Spinal cord (tissue), 10 donors: ENCODE results near the gene GCNT2. TPM values are rescaled to one million over a fixed set of nuclear protein-coding genes. Genes with fewer than 3 reads are reported as not detected.

ENCODE experiments used
- DNase-seq, 6 donors: peaks; one replicate each; pipeline versions ENCODE4 v3.0.0 to v3.0.0-alpha.2; 2013 to 2015; ENCODE audit warnings: low spot score in 6 of 6, low read depth in 4 of 6
- H3K27ac ChIP-seq: one replicate; pipeline ENCODE4 v1.5.1; 2013; ENCODE audit warnings: low read depth, low read length, control low read depth
- H3K27me3 ChIP-seq: one replicate; pipeline ENCODE4 v1.6.1; 2013; ENCODE audit warnings: low read length; ENCODE audit not compliant: control insufficient read depth, insufficient read depth
- H3K36me3 ChIP-seq: one replicate; pipeline ENCODE4 v1.6.1; 2013; ENCODE audit warnings: low read length; ENCODE audit not compliant: control insufficient read depth, insufficient read depth
- H3K4me1 ChIP-seq: one replicate; pipeline ENCODE4 v1.6.1; 2013; ENCODE audit warnings: low read length; ENCODE audit not compliant: control insufficient read depth, insufficient read depth
- H3K4me3 ChIP-seq: one replicate; pipeline ENCODE4 v1.5.1; 2013; ENCODE audit warnings: low read depth, low read length, control low read depth
- H3K9me3 ChIP-seq: one replicate; pipeline ENCODE4 v1.6.1; 2013; ENCODE audit warnings: low read length; ENCODE audit not compliant: control insufficient read depth, insufficient read depth
- WGBS: methylation state at CpG from one replicate; pipeline ENCODE4 v1.1.5; 2013; ENCODE audit warnings: missing lambda C conversion rate; ENCODE audit not compliant: insufficient coverage; 5-methylcytosine and 5-hydroxymethylcytosine counted together
- polyA plus RNA-seq, 2 donors: library from polyadenylated mRNA; unstranded; fragments of 120-200 nt; gene quantifications; one replicate each; pipeline ENCODE4 v1.2.1, GENCODE V29; 2013; ENCODE audit not compliant: insufficient read length in 2 of 2
- total RNA-seq, 2 donors: library from RNA; depleted of rRNA in 1 of 2; stranded (reverse); fragments of 120-200 nt in 1 of 2; fragments of >200 nt in 1 of 2; gene quantifications; one replicate each; pipeline versions ENCODE4 v1.2.3 to v1.2.4, GENCODE V29; 2013 to 2014
- donor health status: healthy.

The GCNT2 gene
- total and polyA plus RNA-seq, 4 donors = 7.9 to 28.8 (median 13.2) TPM

DNA sequence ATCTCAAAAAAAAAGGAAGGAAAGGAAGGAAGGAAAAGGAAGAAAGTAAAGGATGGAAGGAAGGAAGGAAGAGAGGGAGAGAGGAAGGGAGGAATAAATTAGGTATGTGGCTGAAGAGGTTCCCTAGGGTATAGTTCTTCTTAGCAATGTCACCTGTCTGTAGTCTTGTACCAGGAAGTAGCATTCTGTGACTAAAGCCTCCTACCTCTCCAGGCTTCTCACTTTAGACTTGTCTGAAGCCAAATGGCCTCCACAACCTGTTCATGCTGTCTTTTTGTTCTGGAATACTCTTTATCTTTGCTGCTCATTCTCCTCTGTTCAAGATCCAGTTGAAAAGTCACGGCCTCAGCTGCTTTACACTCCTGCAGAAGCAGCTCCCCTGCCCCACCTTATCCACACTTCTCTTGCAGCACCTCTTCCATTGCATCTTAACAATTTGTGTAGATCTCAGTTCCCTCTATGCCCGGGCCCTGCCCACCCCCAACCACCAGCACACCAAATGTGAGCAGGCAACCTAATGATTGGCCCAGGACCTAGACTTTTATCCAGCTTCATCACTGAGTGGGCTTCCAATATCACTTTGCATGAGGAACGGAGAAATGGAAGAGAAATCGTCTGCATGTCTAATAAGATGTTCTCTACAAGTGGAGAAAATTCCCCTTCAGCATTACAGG lies 19.1 kb downstream of the GCNT2 start:
- Histone ChIP-seq H3K27ac (no peak overlapping the region), H3K4me1 (no peaks in the 10 kb centered on the region), H3K27me3 (no peaks in the 10 kb centered on the region), H3K9me3 (no peaks in the 10 kb centered on the region), H3K4me3 (no peak overlapping the region), H3K36me3 (no peaks in the 10 kb centered on the region)
- DNase-seq = no peak
- 90% methylated on average over 2 of the region's 4 CpGs for WGBS

DNA sequence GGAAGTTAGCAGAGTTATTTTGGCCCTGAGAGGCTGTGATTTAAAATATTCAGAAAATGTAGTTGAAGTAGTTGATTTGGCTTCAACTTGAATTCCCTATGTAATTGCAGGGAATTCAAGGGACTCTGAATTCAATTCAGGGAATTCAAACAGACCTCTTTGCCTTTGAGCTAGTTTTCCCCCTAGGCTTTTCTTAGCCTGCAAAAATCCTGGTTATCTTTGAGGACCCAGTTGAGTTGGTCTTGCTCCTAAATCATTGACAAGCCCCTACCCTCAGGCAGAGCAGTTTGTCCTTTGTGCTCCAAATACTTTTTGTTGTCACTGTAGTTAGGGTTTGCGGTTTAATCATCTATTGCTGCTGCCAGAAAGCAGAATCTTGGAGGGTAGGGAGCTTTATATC lies 20.4 kb downstream of the GCNT2 start:
- no peak for DNase-seq
- WGBS = no CpG with 5 or more reads among the region's 1 CpG
- Histone ChIP-seq H3K27ac (no peak overlapping the region), H3K36me3 (no peaks in the 10 kb centered on the region), H3K4me1 (no peaks in the 10 kb centered on the region), H3K27me3 (no peaks in the 10 kb centered on the region), H3K4me3 (no peak overlapping the region), H3K9me3 (no peaks in the 10 kb centered on the region)

DNA sequence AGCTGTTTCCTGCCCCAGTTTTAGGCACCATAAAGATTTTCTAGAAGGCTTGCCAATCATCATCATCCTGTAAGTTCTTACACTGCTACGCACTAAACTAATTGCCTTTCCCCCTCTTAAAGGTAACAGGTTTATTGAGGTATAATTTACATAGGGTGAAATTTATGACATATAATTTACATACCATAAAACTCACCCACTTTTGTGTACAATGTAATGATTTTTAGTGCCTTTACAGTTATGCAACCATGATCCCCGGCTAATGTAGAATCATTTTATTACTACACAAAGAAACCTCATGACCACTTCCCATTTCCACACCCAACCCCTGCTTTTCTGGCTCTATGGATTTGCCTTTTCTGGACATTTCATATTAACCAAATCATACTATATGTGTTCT lies 21.1 kb downstream of the GCNT2 start:
- Histone ChIP-seq H3K4me1 (no peaks in the 10 kb centered on the region), H3K27ac (no peak overlapping the region), H3K9me3 (no peaks in the 10 kb centered on the region), H3K36me3 (no peaks in the 10 kb centered on the region), H3K4me3 (no peak overlapping the region), H3K27me3 (no peaks in the 10 kb centered on the region)
- DNase-seq = no peak
- 38% methylated on average over 1 of the region's 2 CpGs for WGBS

DNA sequence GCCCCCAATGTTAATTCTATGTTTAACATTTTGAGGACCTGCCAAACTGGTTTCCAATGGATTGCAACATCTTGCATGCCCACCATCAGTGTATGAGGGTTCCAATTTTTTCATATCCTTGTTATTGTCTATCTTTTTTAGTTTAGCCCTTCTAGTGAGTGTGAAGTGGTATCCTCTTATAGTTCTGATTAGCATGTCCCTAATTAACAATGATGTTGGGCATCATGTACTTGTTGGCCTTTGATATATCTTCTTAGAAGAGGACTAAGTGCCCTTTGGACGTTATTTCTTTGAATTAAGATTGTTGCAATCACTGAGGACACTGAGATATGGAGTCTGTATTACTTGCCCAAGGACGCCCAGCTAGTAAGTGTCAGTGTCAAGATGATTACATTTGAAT lies 22.3 kb downstream of the GCNT2 start:
- DNase-seq = no peak
- Histone ChIP-seq H3K9me3 (no peaks in the 10 kb centered on the region), H3K4me3 (no peak overlapping the region), H3K27me3 (no peaks in the 10 kb centered on the region), H3K4me1 (no peaks in the 10 kb centered on the region), H3K36me3 (no peaks in the 10 kb centered on the region), H3K27ac (no peak overlapping the region)
- 96% methylated on average over 2 of the region's 2 CpGs for WGBS

DNA sequence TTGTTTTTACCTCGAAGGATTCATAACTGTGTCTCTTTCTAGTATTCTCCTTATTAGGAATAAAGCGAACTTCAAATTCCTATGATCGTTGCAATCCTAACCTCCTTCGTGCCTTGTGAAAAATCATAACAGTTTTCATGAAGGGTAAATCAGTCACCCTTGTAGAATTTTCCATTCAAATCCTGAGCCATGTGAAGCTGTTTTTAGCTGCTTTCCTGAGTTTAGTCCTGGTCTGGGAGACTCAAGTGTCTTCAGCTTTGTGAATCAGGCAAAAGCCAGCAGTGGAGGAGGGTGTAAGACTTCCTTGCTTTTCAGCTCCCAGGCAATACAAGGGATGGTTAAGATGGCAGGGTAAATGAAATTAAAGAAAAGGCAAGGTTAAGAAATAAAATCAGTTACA lies 24.3 kb downstream of the GCNT2 start:
- DNase-seq = no peak
- no peak overlapping the region for H3K4me3 ChIP-seq
- H3K9me3 ChIP-seq = no peaks in the 10 kb centered on the region
- no peaks in the 10 kb centered on the region for H3K27me3 ChIP-seq
- H3K36me3 ChIP-seq = no peaks in the 10 kb centered on the region
- no peaks in the 10 kb centered on the region for H3K4me1 ChIP-seq
- 100% methylated on average over 1 of the region's 4 CpGs for WGBS
- no peak overlapping the region for H3K27ac ChIP-seq

DNA sequence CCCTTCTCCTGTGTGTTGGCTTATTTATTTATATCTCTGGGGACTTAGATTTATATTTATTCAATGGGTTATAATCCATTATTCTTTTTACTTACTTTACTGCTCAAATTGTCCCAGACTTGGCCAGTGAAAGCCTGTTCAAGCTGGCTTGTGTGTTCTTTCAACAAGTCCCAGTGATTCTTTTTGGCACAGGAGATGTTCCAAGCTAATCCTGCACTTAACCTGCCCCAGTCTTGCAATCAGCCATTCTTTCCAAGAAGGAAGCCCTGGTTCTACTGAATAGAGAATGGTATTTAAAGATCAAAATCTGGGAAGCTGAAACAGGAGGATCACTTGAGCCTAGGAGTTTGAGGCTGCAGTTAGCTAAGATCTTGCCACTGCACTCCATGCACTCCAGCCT lies 26.7 kb downstream of the GCNT2 start:
- no peak overlapping the region for H3K27ac ChIP-seq
- no peak overlapping the region for H3K4me3 ChIP-seq
- H3K9me3 ChIP-seq = no peaks in the 10 kb centered on the region
- DNase-seq = no peak
- H3K4me1 ChIP-seq = no peaks in the 10 kb centered on the region
- H3K36me3 ChIP-seq = no peaks in the 10 kb centered on the region
- no peaks in the 10 kb centered on the region for H3K27me3 ChIP-seq

DNA sequence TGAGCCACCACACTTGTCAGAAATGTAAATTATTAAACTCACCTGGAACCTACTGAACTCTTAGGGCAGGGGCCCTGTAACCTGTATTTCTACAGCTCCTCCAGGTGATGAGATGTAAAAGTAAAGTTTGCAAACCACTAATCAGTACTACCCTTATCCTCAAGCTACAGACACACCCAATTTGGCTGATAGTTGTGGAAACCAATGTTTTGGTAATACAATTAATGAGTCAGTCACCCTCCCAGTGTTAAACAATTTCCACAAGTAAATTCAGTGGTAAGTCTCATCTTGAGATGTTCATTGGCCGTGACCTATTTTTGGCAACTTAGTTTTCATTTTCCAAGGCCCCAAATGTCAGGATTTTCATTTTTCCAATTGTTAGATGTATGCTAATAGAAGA lies 29.6 kb downstream of the GCNT2 start:
- Histone ChIP-seq H3K27ac (no peak overlapping the region), H3K9me3 (no peaks in the 10 kb centered on the region), H3K4me3 (no peak overlapping the region), H3K4me1 (peaks cover 3% of the 10 kb centered on the region), H3K27me3 (no peaks in the 10 kb centered on the region), H3K36me3 (no peaks in the 10 kb centered on the region)
- no peak for DNase-seq
- no CpG with 5 or more reads among the region's 1 CpG for WGBS

DNA sequence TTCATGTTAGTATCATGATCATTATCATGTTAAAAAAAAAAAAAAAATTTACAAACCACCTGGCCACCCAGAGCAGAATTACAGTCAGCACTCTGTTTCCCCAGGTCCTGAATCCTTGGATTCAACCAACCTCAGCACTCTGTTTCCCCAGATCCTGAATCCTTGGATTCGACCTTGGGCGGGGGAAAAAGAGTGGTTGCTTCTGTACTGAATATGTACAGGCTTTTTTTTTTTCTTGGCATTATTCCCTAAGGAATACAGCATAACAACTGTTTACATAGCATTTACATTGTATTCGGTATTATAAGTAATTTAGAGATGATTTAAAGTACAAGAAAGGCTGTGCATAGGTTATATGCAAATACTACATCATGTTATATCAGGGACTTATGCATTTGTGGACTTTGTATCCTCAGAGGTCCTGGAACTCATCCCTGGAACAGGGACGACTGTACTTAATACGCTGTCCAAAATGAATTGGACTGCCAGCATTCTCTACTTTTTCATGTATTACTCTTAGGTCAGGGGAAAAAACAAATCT lies 31.2 kb downstream of the GCNT2 start:
- no peaks in the 10 kb centered on the region for H3K27me3 ChIP-seq
- no peaks in the 10 kb centered on the region for H3K36me3 ChIP-seq
- no CpG with 5 or more reads among the region's 5 CpGs for WGBS
- no peak for DNase-seq
- H3K4me1 ChIP-seq = peaks cover 10% of the 10 kb centered on the region
- no peak overlapping the region for H3K27ac ChIP-seq
- no peak overlapping the region for H3K4me3 ChIP-seq
- no peaks in the 10 kb centered on the region for H3K9me3 ChIP-seq

DNA sequence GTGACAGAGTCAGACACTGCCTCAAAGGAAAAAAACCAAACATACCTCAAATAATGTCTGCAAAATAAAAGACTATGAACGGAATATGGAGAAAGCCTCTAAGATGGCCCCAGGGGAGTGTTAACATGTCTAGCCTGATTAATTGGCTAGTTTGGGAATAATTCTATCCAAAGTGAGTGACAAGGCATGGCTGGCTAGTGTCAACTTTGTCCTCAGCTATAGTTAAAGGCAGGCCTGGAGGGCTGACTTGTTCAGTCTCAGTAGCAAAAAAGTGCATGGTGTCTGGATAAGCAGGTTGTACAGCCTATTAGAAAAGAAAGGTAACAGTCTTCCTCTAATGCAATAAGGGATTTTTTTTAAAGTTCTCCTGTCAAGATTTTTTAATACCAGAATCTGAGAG lies 32.7 kb downstream of the GCNT2 start:
- Histone ChIP-seq H3K27me3 (no peaks in the 10 kb centered on the region), H3K9me3 (no peaks in the 10 kb centered on the region), H3K4me3 (no peak overlapping the region), H3K27ac (no peak overlapping the region), H3K36me3 (no peaks in the 10 kb centered on the region), H3K4me1 (peaks cover 19% of the 10 kb centered on the region)
- no peak for DNase-seq
- WGBS = 67% methylated on average over 1 of the region's 1 CpG

DNA sequence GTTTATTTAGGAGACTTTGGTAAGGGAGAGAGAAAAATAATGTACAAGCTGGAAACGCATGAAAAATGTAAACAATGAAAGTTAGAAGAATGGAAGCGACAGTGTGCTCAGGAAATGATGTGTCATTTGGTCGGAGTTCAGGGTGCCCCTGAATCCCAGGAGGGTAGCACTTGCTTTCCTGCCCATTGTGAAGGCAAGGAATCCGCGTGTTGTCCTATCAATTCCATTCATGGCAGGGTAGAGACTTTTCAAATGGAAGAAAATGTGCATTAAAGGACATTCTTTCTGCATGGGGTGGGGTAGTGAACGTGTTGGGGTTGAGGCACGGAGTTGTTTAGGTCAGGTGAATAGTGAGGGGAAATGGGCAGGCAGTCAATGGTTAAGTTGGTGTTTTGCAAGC lies 33.7 kb downstream of the GCNT2 start:
- 54% methylated on average over 7 of the region's 7 CpGs for WGBS
- Histone ChIP-seq H3K9me3 (no peaks in the 10 kb centered on the region), H3K27me3 (no peaks in the 10 kb centered on the region), H3K4me1 (peaks cover 19% of the 10 kb centered on the region), H3K27ac (no peak overlapping the region), H3K4me3 (no peak overlapping the region), H3K36me3 (no peaks in the 10 kb centered on the region)
- no peak for DNase-seq
